Breast epithelium (tissue), 4 donors: Measurements from ENCODE around the gene WDR11. TPM values are rescaled to one million over a fixed set of nuclear protein-coding genes. Genes with fewer than 3 reads are reported as not detected.

ENCODE experiments used
- DNase-seq, 2 donors: peaks; one replicate each; pipeline ENCODE4 v3.0.0-alpha.2; 2019; ENCODE audit warnings: low spot score in 2 of 2
- H3K27ac ChIP-seq, 2 donors: fragments of 200-600 bp; sonication (generic) in 1 of 2; one replicate each; pipeline ENCODE4 v1.5.1; 2016 to 2019; ENCODE audit warnings: mild to moderate bottlenecking in 1 of 2
- H3K27me3 ChIP-seq, 2 donors: fragments of 200-600 bp; sonication (generic) in 1 of 2; one replicate each; pipeline versions ENCODE4 v1.5.1 to v1.6.0; 2017 to 2019; ENCODE audit warnings: control low read depth in 1 of 2, mild to moderate bottlenecking in 1 of 2
- H3K36me3 ChIP-seq: fragments of 200-600 bp; one replicate; pipeline ENCODE4 v1.5.1; 2019
- H3K4me1 ChIP-seq, 2 donors: fragments of 200-600 bp; sonication (generic); one replicate each; pipeline ENCODE4 v1.5.1; 2016 to 2019; ENCODE audit warnings: control low read depth in 1 of 2
- H3K4me3 ChIP-seq, 3 donors: fragments of 200-600 bp; sonication (generic); 1 replicate in 2 of 3; 2 replicates in 1 of 3; pipeline ENCODE4 v1.5.1; 2016 to 2019; ENCODE audit warnings: mild to moderate bottlenecking in 3 of 3, moderate library complexity in 2 of 3
- H3K9me3 ChIP-seq, 2 donors: fragments of 200-600 bp; sonication (generic) in 1 of 2; one replicate each; pipeline ENCODE4 v1.5.1; 2016 to 2019; ENCODE audit warnings: control low read depth in 1 of 2
- POLR2A ChIP-seq: fragments of 450-650 bp; IDR thresholded peaks from one replicate; pipeline ENCODE4 v1.6.1; 2016; ENCODE audit warnings: antibody characterized with exemption, mild to moderate bottlenecking, moderate library complexity
- POLR2AphosphoS5 ChIP-seq, 3 donors: sonication (generic); formaldehyde crosslinking; IDR thresholded peaks; one replicate each; pipeline ENCODE4 v1.6.1; 2017; ENCODE audit warnings: antibody characterized with exemption in 3 of 3
- intact Hi-C: fragments of 100-400 bp; cut with DNase I; formaldehyde crosslinking; loops from one replicate; pipeline ENCODE4 v1.15.1; 2023; ENCODE audit warnings: low total_unique reads
- total RNA-seq, 3 donors: library from RNA; depleted of rRNA; stranded (reverse); fragments of >200 nt; gene quantifications; one replicate each; pipeline ENCODE4 v1.1.0, GENCODE V29; 2016
- TF ChIP-seq, protein P1 (sequence below), 3 donors: fragments of 450-650 bp; IDR thresholded peaks; one replicate each; pipeline ENCODE4 v1.5.1; 2016 to 2017; ENCODE audit warnings: antibody characterized with exemption in 3 of 3, mild to moderate bottlenecking in 3 of 3, moderate library complexity in 3 of 3

The WDR11 gene
- total RNA-seq, 3 donors from 2014 or later = 58.7 to 74.8 (median 65.6) TPM

DNA sequence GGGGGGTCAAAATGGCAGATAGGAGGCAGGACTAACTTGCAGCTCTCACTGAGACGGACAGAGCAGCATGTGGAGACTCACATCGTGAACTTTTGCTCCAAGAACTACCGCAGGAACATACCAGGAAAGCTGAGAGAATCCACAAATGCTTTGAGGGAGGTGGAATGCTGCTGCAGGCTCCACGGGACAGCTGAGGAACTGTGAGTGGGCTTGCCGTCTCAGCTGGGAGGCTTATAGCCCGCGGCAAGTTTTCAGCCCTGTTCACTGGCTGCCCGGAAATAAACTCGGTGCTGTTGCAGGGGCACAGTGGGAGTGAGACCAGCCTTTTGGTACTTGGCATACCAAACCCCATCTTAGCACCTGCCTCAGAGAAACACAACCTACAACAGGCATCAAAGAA lies 19.1 kb upstream of the WDR11 start:
- Histone ChIP-seq H3K27ac (no peak overlapping the region), H3K36me3 (no peaks in the 10 kb centered on the region), H3K4me3 (no peak overlapping the region), H3K9me3 (no peaks in the 10 kb centered on the region), H3K27me3 (no peaks in the 10 kb centered on the region), H3K4me1 (no peaks in the 10 kb centered on the region)
- no peak for DNase-seq
- intact Hi-C loops = no loop called here
- TF ChIP-seq POLR2AphosphoS5 (IDR thresholded peaks at IDR 0.05) = no peak
- TF ChIP-seq, protein P1, sequence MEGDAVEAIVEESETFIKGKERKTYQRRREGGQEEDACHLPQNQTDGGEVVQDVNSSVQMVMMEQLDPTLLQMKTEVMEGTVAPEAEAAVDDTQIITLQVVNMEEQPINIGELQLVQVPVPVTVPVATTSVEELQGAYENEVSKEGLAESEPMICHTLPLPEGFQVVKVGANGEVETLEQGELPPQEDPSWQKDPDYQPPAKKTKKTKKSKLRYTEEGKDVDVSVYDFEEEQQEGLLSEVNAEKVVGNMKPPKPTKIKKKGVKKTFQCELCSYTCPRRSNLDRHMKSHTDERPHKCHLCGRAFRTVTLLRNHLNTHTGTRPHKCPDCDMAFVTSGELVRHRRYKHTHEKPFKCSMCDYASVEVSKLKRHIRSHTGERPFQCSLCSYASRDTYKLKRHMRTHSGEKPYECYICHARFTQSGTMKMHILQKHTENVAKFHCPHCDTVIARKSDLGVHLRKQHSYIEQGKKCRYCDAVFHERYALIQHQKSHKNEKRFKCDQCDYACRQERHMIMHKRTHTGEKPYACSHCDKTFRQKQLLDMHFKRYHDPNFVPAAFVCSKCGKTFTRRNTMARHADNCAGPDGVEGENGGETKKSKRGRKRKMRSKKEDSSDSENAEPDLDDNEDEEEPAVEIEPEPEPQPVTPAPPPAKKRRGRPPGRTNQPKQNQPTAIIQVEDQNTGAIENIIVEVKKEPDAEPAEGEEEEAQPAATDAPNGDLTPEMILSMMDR (IDR thresholded peaks at IDR 0.05) = no peak
- no peak for TF ChIP-seq POLR2A

- Histone ChIP-seq H3K27me3 (no peaks in the 10 kb centered on the region), H3K27ac (no peak overlapping the region), H3K4me1 (no peaks in the 10 kb centered on the region), H3K36me3 (no peaks in the 10 kb centered on the region), H3K9me3 (no peaks in the 10 kb centered on the region), H3K4me3 (no peak overlapping the region)
- TF ChIP-seq POLR2AphosphoS5 (IDR thresholded peaks at IDR 0.05) = no peak
- no peak for TF ChIP-seq POLR2A
- TF ChIP-seq, protein P1 (IDR thresholded peaks at IDR 0.05) = no peak
- DNase-seq = no peak
- intact Hi-C loops = no loop called here
These were observed 17.8 kb upstream of the WDR11 start for GRCh38 chr10:120833222-120833928.

GRCh38 chr10:120835603-120836002 lies 15.6 kb upstream of the WDR11 start:
- no peak for DNase-seq
- Histone ChIP-seq H3K27me3 (no peaks in the 10 kb centered on the region), H3K36me3 (no peaks in the 10 kb centered on the region), H3K9me3 (no peaks in the 10 kb centered on the region), H3K4me1 (no peaks in the 10 kb centered on the region), H3K4me3 (no peak overlapping the region), H3K27ac (no peak overlapping the region)
- no peak for TF ChIP-seq POLR2AphosphoS5 (IDR thresholded peaks at IDR 0.05)
- TF ChIP-seq POLR2A = no peak
- TF ChIP-seq, protein P1 (IDR thresholded peaks at IDR 0.05) = no peak
- intact Hi-C loops = no loop called here

- Histone ChIP-seq H3K4me3 (no peak overlapping the region), H3K36me3 (no peaks in the 10 kb centered on the region), H3K27ac (no peak overlapping the region), H3K4me1 (no peaks in the 10 kb centered on the region), H3K9me3 (no peaks in the 10 kb centered on the region), H3K27me3 (no peaks in the 10 kb centered on the region)
- no peak for DNase-seq
- TF ChIP-seq POLR2A (no peak), POLR2AphosphoS5 (IDR thresholded peaks at IDR 0.05) (no peak)
- TF ChIP-seq, protein P1 (IDR thresholded peaks at IDR 0.05) = no peak
- intact Hi-C loops = no loop called here
These were observed 12.2 kb upstream of the WDR11 start for GRCh38 chr10:120838941-120839340.

- intact Hi-C loops = no loop called here
- Histone ChIP-seq H3K27me3 (no peaks in the 10 kb centered on the region), H3K27ac (no peak overlapping the region), H3K4me1 (no peaks in the 10 kb centered on the region), H3K4me3 (no peak overlapping the region), H3K36me3 (no peaks in the 10 kb centered on the region), H3K9me3 (no peaks in the 10 kb centered on the region)
- no peak for TF ChIP-seq POLR2A
- no peak for TF ChIP-seq POLR2AphosphoS5 (IDR thresholded peaks at IDR 0.05)
- TF ChIP-seq, protein P1 (IDR thresholded peaks at IDR 0.05) = no peak
- DNase-seq = no peak
These were observed 9.5 kb upstream of the WDR11 start for GRCh38 chr10:120841522-120842189.
